NT2/D1 (cell line): ENCODE measurements around the gene OSBPL3.

Source experiments
- DNase-seq: peaks from one replicate; pipeline ENCODE4 v3.0.0-alpha.2; 2011; ENCODE audit warnings: low read depth, low spot score
- H3K27me3 ChIP-seq: 2 replicates; pipeline ENCODE4 v1.6.0; 2011; ENCODE audit warnings: mild to moderate bottlenecking; ENCODE audit not compliant: insufficient read length, insufficient read depth
- H3K36me3 ChIP-seq: 2 replicates; pipeline ENCODE4 v1.6.1; 2011; ENCODE audit warnings: mild to moderate bottlenecking, low read length, mixed read lengths; ENCODE audit not compliant: insufficient read depth, insufficient read length
- H3K4me1 ChIP-seq: 2 replicates; pipeline ENCODE4 v1.5.1; 2011; ENCODE audit not compliant: insufficient read depth, insufficient read length
- H3K4me3 ChIP-seq: 2 replicates; pipeline ENCODE4 v1.5.1; 2011; ENCODE audit warnings: low read depth; ENCODE audit not compliant: insufficient read length
- H3K9ac ChIP-seq: 2 replicates; pipeline ENCODE4 v1.6.0; 2011; ENCODE audit warnings: low read depth; ENCODE audit not compliant: insufficient read length
- H3K9me3 ChIP-seq: 2 replicates; pipeline ENCODE4 v1.5.1; 2011; ENCODE audit warnings: mild to moderate bottlenecking, low read length; ENCODE audit not compliant: insufficient read depth
- SUZ12 ChIP-seq: IDR thresholded peaks from 2 replicates; pipeline ENCODE4 v1.6.1; 2011; ENCODE audit not compliant: insufficient read length, insufficient read depth; ENCODE audit errors: extremely low read depth
- YY1 ChIP-seq: IDR thresholded peaks from 2 replicates; pipeline ENCODE4 v1.6.1; 2011; ENCODE audit not compliant: insufficient read length, insufficient read depth
- ZNF274 ChIP-seq: IDR thresholded peaks from 2 replicates; pipeline ENCODE4 v1.6.1; 2011; ENCODE audit warnings: mild to moderate bottlenecking, low read depth, low read length

Gene OSBPL3

DNA sequence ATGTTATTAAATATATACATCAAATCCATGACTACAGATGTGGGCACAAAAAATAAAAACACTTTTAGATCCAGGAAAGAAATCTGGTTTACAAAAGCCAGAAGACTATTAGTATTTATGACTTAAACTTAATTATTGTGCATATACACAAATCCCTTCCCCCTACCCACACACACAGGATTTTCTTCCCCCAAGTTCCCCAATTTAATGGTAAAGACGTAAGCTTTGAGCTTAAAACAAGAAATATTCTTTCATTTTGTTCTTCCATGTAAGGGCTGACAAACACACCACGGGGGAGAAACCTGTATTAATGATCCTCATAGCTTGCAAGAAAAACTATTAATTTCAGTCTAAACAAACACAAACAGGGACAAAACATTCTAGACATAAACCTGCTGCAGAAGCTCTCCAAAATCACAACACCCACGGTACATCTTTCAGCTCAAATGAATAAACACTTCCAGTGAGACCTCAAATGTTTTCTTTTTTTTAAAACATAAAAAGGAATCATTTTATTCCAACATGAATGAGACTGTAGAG, 28.5 kb downstream of the OSBPL3 start:
- DNase-seq, result no peak

DNA sequence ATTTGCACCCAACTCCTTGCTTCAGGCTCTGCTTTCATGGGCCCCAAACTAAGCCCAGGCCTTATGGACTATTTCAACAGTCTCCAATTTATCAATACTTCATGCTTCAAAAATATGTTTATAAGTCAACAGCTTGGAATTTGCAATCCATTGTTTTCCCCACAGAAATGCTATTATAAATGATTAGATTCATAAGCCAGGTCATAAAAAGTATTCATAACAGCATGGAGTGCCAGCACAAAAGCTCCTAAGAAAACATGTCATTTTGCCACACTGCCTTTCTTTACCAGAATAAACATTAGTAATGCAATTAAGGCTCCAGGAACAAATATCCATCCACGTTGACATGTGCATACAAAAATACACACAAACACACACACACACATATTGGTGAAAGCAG, 30.1 kb downstream of the OSBPL3 start:
- no peak overlapping the region for H3K4me3 ChIP-seq
- no peak for DNase-seq
- H3K4me1 ChIP-seq, result no peaks in the 10 kb centered on the region
- H3K9ac ChIP-seq, result no peak overlapping the region
- TF ChIP-seq ZNF274 (no peak), SUZ12 (no peak), YY1 (no peak)
- no peaks in the 10 kb centered on the region for H3K27me3 ChIP-seq
- H3K9me3 ChIP-seq, result no peaks in the 10 kb centered on the region
- no peaks in the 10 kb centered on the region for H3K36me3 ChIP-seq

More for the DNA sequence above, 28.5 kb downstream of the OSBPL3 start:
- Histone ChIP-seq H3K4me1 (no peaks in the 10 kb centered on the region), H3K9ac (no peak overlapping the region), H3K4me3 (no peak overlapping the region), H3K36me3 (no peaks in the 10 kb centered on the region), H3K9me3 (0 out of 2 replicates have a peak, but pooled peaks cover 6% of the 10 kb centered on the region), H3K27me3 (no peaks in the 10 kb centered on the region)
- no peak for TF ChIP-seq ZNF274
- no peak for TF ChIP-seq YY1
- no peak for TF ChIP-seq SUZ12

DNA sequence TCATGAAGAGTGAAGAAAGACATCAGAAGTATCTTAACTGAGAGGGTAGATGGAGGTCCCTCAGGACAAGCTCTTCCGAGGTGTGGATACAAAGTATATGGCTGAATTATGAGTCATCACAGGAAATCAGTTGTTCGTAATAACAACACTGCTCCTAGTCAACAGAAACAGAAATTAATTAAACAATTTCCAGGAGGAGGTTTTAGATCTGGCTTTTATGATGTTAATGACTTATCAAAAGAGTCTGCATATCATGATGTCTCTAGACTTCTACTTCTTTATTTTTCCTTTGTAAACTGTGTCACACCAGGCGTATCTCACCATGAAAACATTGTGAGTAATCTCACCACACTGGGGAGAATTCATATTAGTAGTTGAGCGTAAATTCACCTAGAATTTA, 31.2 kb downstream of the OSBPL3 start:
- Histone ChIP-seq H3K27me3 (no peaks in the 10 kb centered on the region), H3K9ac (no peak overlapping the region), H3K4me3 (no peak overlapping the region), H3K4me1 (no peaks in the 10 kb centered on the region), H3K9me3 (no peaks in the 10 kb centered on the region), H3K36me3 (no peaks in the 10 kb centered on the region)
- DNase-seq, result no peak
- TF ChIP-seq SUZ12, result no peak
- TF ChIP-seq YY1, result no peak
- no peak for TF ChIP-seq ZNF274

DNA sequence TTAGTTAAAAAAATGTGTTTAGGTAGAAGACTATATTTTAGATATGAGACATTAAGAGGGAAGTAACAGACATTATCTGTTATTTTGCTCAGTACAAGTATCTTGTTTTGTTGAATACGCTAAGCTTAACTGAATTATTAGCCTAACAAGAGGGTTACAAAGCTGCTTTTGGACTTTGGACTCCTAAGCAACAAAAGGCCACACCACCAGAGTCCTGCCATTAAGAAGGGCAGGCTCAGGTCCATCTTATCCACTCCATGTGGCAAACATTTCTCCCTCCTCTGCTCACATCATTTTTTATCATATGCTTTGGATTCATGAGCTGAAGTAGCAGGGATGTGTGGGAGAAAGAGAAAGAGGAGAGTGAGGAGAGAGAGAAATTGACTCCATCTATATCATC, 33.5 kb downstream of the OSBPL3 start:
- no peaks in the 10 kb centered on the region for H3K9me3 ChIP-seq
- no peak overlapping the region for H3K9ac ChIP-seq
- no peaks in the 10 kb centered on the region for H3K4me1 ChIP-seq

DNA sequence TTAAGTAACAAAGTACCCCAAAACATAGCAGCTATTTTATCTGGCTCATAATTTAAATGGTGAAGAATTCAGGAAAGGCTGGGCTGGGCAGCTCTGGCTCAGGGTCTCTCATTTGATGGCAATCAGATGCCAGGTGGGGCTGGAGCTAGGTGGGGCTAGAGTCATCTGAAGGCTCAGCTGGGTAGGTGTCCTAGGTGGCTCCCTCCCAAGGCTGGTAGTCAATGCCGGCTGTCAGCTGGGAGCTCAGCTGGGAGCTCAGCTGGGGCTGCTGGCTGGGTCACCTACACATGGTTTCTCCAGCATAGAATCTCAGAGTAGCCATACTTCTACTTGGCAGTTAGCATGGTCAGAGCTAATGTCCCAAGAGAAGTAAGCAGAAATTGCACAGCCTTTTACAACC, 34.1 kb downstream of the OSBPL3 start:
- TF ChIP-seq SUZ12 (no peak), ZNF274 (no peak), YY1 (no peak)
- no peaks in the 10 kb centered on the region for H3K9me3 ChIP-seq
- no peak overlapping the region for H3K4me3 ChIP-seq
- H3K27me3 ChIP-seq, result no peaks in the 10 kb centered on the region
- DNase-seq, result no peak
- H3K9ac ChIP-seq, result no peak overlapping the region
- no peaks in the 10 kb centered on the region for H3K4me1 ChIP-seq
- no peaks in the 10 kb centered on the region for H3K36me3 ChIP-seq

More for the DNA sequence above, 33.5 kb downstream of the OSBPL3 start:
- no peak for TF ChIP-seq YY1
- H3K36me3 ChIP-seq, result no peaks in the 10 kb centered on the region
- H3K4me3 ChIP-seq, result no peak overlapping the region
- no peaks in the 10 kb centered on the region for H3K27me3 ChIP-seq
- DNase-seq, result no peak

DNA sequence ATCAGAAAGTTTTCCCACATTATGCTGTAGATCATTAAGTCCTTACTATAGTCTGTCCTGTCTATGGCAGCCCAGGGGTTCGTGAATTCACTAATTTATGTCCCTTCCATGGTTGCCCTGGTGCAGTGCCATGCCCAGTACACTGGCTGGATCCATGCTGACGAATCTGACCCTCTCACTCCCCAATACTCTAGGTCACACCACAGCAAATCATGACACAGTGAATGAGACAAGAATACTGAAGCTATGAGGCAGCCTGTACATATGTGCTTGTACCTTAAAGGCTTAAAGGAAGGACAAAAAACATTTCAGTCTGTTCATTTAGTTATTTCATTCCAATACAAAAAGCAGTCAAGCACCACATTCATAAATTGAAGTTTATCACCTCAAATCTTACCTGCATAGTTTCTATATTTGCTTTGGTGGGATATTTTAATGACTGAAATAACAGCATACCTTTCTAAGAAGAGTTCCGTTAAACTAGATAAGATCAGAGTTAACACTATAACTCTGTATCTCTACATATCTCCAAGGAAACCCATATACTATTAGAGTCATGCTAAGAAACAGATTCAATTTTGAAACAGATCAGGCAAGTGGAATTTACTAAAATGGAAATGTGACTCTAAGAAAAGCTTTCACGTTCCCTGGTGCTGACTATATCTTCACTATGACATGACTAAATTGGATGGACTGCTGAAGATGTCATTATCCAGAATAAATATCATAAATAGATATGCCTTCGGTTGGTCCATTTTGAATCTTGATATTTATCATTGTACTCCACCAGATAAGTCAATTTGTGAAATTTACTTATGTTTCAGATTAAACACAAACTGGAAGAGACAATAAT, 36.7 kb downstream of the OSBPL3 start:
- no peaks in the 10 kb centered on the region for H3K36me3 ChIP-seq
- no peak overlapping the region for H3K4me3 ChIP-seq
- H3K4me1 ChIP-seq, result no peaks in the 10 kb centered on the region
- DNase-seq, result no peak
- TF ChIP-seq YY1 (no peak), SUZ12 (no peak), ZNF274 (no peak)
- H3K9me3 ChIP-seq, result no peaks in the 10 kb centered on the region; the same call in 1 of the 2 replicates
- H3K27me3 ChIP-seq, result no peaks in the 10 kb centered on the region
- no peak overlapping the region for H3K9ac ChIP-seq

DNA sequence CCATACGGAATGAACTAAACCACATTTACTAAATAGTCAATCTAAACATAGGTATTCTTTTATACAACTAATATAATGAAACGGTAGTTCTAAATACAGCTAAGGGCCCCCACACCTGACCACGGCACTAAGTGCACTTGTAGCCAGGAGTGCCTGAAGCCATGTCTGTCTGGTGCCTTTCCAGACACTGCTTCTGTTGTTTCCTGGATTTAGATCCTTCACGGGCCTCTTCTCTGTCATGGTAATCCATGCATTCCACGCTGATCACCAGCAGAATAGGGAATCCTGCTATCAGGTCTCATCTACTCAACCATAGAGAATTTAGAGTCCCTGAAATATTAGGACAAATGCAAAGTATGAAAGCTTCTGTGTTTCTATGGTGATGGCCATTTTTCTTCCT, 37.8 kb downstream of the OSBPL3 start:
- Histone ChIP-seq H3K9me3 (peaks cover 6% of the 10 kb centered on the region), H3K4me3 (no peak overlapping the region), H3K36me3 (no peaks in the 10 kb centered on the region), H3K9ac (no peak overlapping the region), H3K27me3 (no peaks in the 10 kb centered on the region), H3K4me1 (no peaks in the 10 kb centered on the region)
- no peak for TF ChIP-seq YY1
- TF ChIP-seq SUZ12, result no peak
- no peak for TF ChIP-seq ZNF274
- no peak for DNase-seq
